ENCODE results near the gene WDR82.

WDR82 gene

GRCh38 chr3:52218026-52218425 lies 60.4 kb downstream of the WDR82 start:
- Histone ChIP-seq H3K4me1 (ENCODE audit: insufficient read depth, low read length) (no peaks in the 10 kb centered on the region), H3K27ac (ENCODE audit: low read depth, low read length) (no peak overlapping the region), H3K4me3 (ENCODE audit: low read length) (no peak overlapping the region), H3K9ac (ENCODE audit: low read depth, low read length) (no peak overlapping the region), H3K9me3 (ENCODE audit: insufficient read depth, low read depth, low read length) (no peaks in the 10 kb centered on the region), H3K36me3 (ENCODE audit: insufficient read depth, low read length) (peaks cover 23% of the 10 kb centered on the region), H3K27me3 (ENCODE audit: insufficient read depth, low read length) (no peaks in the 10 kb centered on the region)
- 91% methylated on average over 3 of the region's 3 CpGs for WGBS

GRCh38 chr3:52217409-52217805 lies 61.0 kb downstream of the WDR82 start:
- H3K36me3 ChIP-seq (ENCODE audit: insufficient read depth, low read length): peaks cover 28% of the 10 kb centered on the region

GRCh38 chr3:52216585-52217408 lies 61.7 kb downstream of the WDR82 start:
- 87% methylated on average over 13 of the region's 13 CpGs for WGBS
- Histone ChIP-seq H3K9me3 (ENCODE audit: insufficient read depth, low read depth, low read length) (no peaks in the 10 kb centered on the region), H3K27ac (ENCODE audit: low read depth, low read length) (no peak overlapping the region), H3K4me3 (ENCODE audit: low read length) (no peak overlapping the region), H3K9ac (ENCODE audit: low read depth, low read length) (no peak overlapping the region), H3K36me3 (ENCODE audit: insufficient read depth, low read length) (peaks cover 34% of the 10 kb centered on the region), H3K27me3 (ENCODE audit: insufficient read depth, low read length) (no peaks in the 10 kb centered on the region), H3K4me1 (ENCODE audit: insufficient read depth, low read length) (no peaks in the 10 kb centered on the region)

More at GRCh38 chr3:52217409-52217805, 61.0 kb downstream of the WDR82 start:
- Histone ChIP-seq H3K4me1 (ENCODE audit: insufficient read depth, low read length) (no peaks in the 10 kb centered on the region), H3K4me3 (ENCODE audit: low read length) (no peak overlapping the region), H3K9me3 (ENCODE audit: insufficient read depth, low read depth, low read length) (no peaks in the 10 kb centered on the region), H3K27ac (ENCODE audit: low read depth, low read length) (no peak overlapping the region), H3K9ac (ENCODE audit: low read depth, low read length) (no peak overlapping the region), H3K27me3 (ENCODE audit: insufficient read depth, low read length) (no peaks in the 10 kb centered on the region)
- 88% methylated on average over 10 of the region's 10 CpGs for WGBS

GRCh38 chr3:52215351-52215750 lies 63.1 kb downstream of the WDR82 start:
- H3K9ac ChIP-seq (ENCODE audit: low read depth, low read length): no peak overlapping the region
- H3K27ac ChIP-seq (ENCODE audit: low read depth, low read length): no peak overlapping the region
- H3K36me3 ChIP-seq (ENCODE audit: insufficient read depth, low read length): peaks cover 48% of the 10 kb centered on the region
- H3K9me3 ChIP-seq (ENCODE audit: insufficient read depth, low read depth, low read length): no peaks in the 10 kb centered on the region
- WGBS: 98% methylated on average over 7 of the region's 7 CpGs
- H3K4me3 ChIP-seq (ENCODE audit: low read length): no peak overlapping the region
- H3K27me3 ChIP-seq (ENCODE audit: insufficient read depth, low read length): no peaks in the 10 kb centered on the region
- H3K4me1 ChIP-seq (ENCODE audit: insufficient read depth, low read length): no peaks in the 10 kb centered on the region

GRCh38 chr3:52213901-52214300 lies 64.5 kb downstream of the WDR82 start:
- peaks cover 62% of the 10 kb centered on the region for H3K36me3 ChIP-seq (ENCODE audit: insufficient read depth, low read length)
- no peaks in the 10 kb centered on the region for H3K9me3 ChIP-seq (ENCODE audit: insufficient read depth, low read depth, low read length)
- H3K9ac ChIP-seq (ENCODE audit: low read depth, low read length): no peak overlapping the region

GRCh38 chr3:52213005-52213404 lies 65.4 kb downstream of the WDR82 start:
- H3K4me1 ChIP-seq (ENCODE audit: insufficient read depth, low read length): no peaks in the 10 kb centered on the region
- no peaks in the 10 kb centered on the region for H3K27me3 ChIP-seq (ENCODE audit: insufficient read depth, low read length)
- no peak overlapping the region for H3K4me3 ChIP-seq (ENCODE audit: low read length)
- 82% methylated on average over 8 of the region's 8 CpGs for WGBS
- H3K9ac ChIP-seq (ENCODE audit: low read depth, low read length): no peak overlapping the region
- peaks cover 71% of the 10 kb centered on the region for H3K36me3 ChIP-seq (ENCODE audit: insufficient read depth, low read length)
- H3K27ac ChIP-seq (ENCODE audit: low read depth, low read length): no peak overlapping the region
- H3K9me3 ChIP-seq (ENCODE audit: insufficient read depth, low read depth, low read length): no peaks in the 10 kb centered on the region

More at GRCh38 chr3:52213901-52214300, 64.5 kb downstream of the WDR82 start:
- no peaks in the 10 kb centered on the region for H3K27me3 ChIP-seq (ENCODE audit: insufficient read depth, low read length)
- no peak overlapping the region for H3K4me3 ChIP-seq (ENCODE audit: low read length)
- no peak overlapping the region for H3K27ac ChIP-seq (ENCODE audit: low read depth, low read length)
- no peaks in the 10 kb centered on the region for H3K4me1 ChIP-seq (ENCODE audit: insufficient read depth, low read length)

GRCh38 chr3:52211268-52211891 lies 67.1 kb downstream of the WDR82 start:
- peaks cover 85% of the 10 kb centered on the region for H3K36me3 ChIP-seq (ENCODE audit: insufficient read depth, low read length)
- WGBS: 95% methylated on average over 18 of the region's 18 CpGs
- H3K4me3 ChIP-seq (ENCODE audit: low read length): no peak overlapping the region
- no peaks in the 10 kb centered on the region for H3K4me1 ChIP-seq (ENCODE audit: insufficient read depth, low read length)
- no peaks in the 10 kb centered on the region for H3K27me3 ChIP-seq (ENCODE audit: insufficient read depth, low read length)
- H3K9me3 ChIP-seq (ENCODE audit: insufficient read depth, low read depth, low read length): no peaks in the 10 kb centered on the region
- no peak overlapping the region for H3K9ac ChIP-seq (ENCODE audit: low read depth, low read length)
- no peak overlapping the region for H3K27ac ChIP-seq (ENCODE audit: low read depth, low read length)

- H3K27ac ChIP-seq (ENCODE audit: low read depth, low read length): no peak overlapping the region
Measured at GRCh38 chr3:52210550-52211046, 67.9 kb downstream of the WDR82 start.

GRCh38 chr3:52210037-52210436 lies 68.4 kb downstream of the WDR82 start:
- Histone ChIP-seq H3K9me3 (ENCODE audit: insufficient read depth, low read depth, low read length) (no peaks in the 10 kb centered on the region), H3K27me3 (ENCODE audit: insufficient read depth, low read length) (no peaks in the 10 kb centered on the region), H3K4me1 (ENCODE audit: insufficient read depth, low read length) (no peaks in the 10 kb centered on the region), H3K36me3 (ENCODE audit: insufficient read depth, low read length) (peaks cover 95% of the 10 kb centered on the region), H3K9ac (ENCODE audit: low read depth, low read length) (no peak overlapping the region), H3K27ac (ENCODE audit: low read depth, low read length) (no peak overlapping the region), H3K4me3 (ENCODE audit: low read length) (no peak overlapping the region)

More at GRCh38 chr3:52210550-52211046, 67.9 kb downstream of the WDR82 start:
- Histone ChIP-seq H3K9me3 (ENCODE audit: insufficient read depth, low read depth, low read length) (no peaks in the 10 kb centered on the region), H3K9ac (ENCODE audit: low read depth, low read length) (no peak overlapping the region), H3K4me3 (ENCODE audit: low read length) (no peak overlapping the region), H3K4me1 (ENCODE audit: insufficient read depth, low read length) (no peaks in the 10 kb centered on the region), H3K36me3 (ENCODE audit: insufficient read depth, low read length) (peaks cover 93% of the 10 kb centered on the region), H3K27me3 (ENCODE audit: insufficient read depth, low read length) (no peaks in the 10 kb centered on the region)
- 95% methylated on average over 5 of the region's 6 CpGs for WGBS

GRCh38 chr3:52208556-52208955 lies 69.9 kb downstream of the WDR82 start:
- H3K4me1 ChIP-seq (ENCODE audit: insufficient read depth, low read length): no peaks in the 10 kb centered on the region
- no peak overlapping the region for H3K27ac ChIP-seq (ENCODE audit: low read depth, low read length)
- H3K36me3 ChIP-seq (ENCODE audit: insufficient read depth, low read length): peaks cover 95% of the 10 kb centered on the region
- no peak overlapping the region for H3K4me3 ChIP-seq (ENCODE audit: low read length)
- H3K9me3 ChIP-seq (ENCODE audit: insufficient read depth, low read depth, low read length): no peaks in the 10 kb centered on the region
- H3K9ac ChIP-seq (ENCODE audit: low read depth, low read length): no peak overlapping the region
- 93% methylated on average over 4 of the region's 4 CpGs for WGBS
- H3K27me3 ChIP-seq (ENCODE audit: insufficient read depth, low read length): no peaks in the 10 kb centered on the region

- H3K27me3 ChIP-seq (ENCODE audit: insufficient read depth, low read length): no peaks in the 10 kb centered on the region
- peaks cover 96% of the 10 kb centered on the region for H3K36me3 ChIP-seq (ENCODE audit: insufficient read depth, low read length)
- H3K4me3 ChIP-seq (ENCODE audit: low read length): no peak overlapping the region
- H3K9me3 ChIP-seq (ENCODE audit: insufficient read depth, low read depth, low read length): no peaks in the 10 kb centered on the region
- H3K27ac ChIP-seq (ENCODE audit: low read depth, low read length): no peak overlapping the region
- H3K9ac ChIP-seq (ENCODE audit: low read depth, low read length): no peak overlapping the region
- H3K4me1 ChIP-seq (ENCODE audit: insufficient read depth, low read length): no peaks in the 10 kb centered on the region
- 96% methylated on average over 5 of the region's 6 CpGs for WGBS
Measured at GRCh38 chr3:52205727-52206372, 72.6 kb downstream of the WDR82 start.
